Inflammatory macrophage treated with lipopolysaccharide for 1 hour (primary cell): ENCODE measurements around the gene UGT2A3.

Source experiments
- DNase-seq, 2 donors: peaks; one replicate each; pipeline ENCODE4 v3.0.0-alpha.2; 2020 to 2022

Gene UGT2A3

GRCh38 chr4:68909385-68909784 is 42.2 kb downstream of the UGT2A3 start:
- no peak for DNase-seq

GRCh38 chr4:68907788-68908700 is 43.6 kb downstream of the UGT2A3 start:
- no peak for DNase-seq

GRCh38 chr4:68907245-68907644 is 44.4 kb downstream of the UGT2A3 start:
- DNase-seq: no peak

- no peak for DNase-seq
Measured at GRCh38 chr4:68906780-68907137, 44.8 kb downstream of the UGT2A3 start.

GRCh38 chr4:68905939-68906779 is 45.4 kb downstream of the UGT2A3 start:
- DNase-seq: no peak

GRCh38 chr4:68905598-68905938 is 46.0 kb downstream of the UGT2A3 start:
- no peak for DNase-seq

- DNase-seq: no peak
Measured at GRCh38 chr4:68904786-68905185, 46.8 kb downstream of the UGT2A3 start.

- no peak for DNase-seq
Measured at GRCh38 chr4:68896749-68897148, 54.9 kb downstream of the UGT2A3 start.

GRCh38 chr4:68895561-68896198 is 55.9 kb downstream of the UGT2A3 start:
- no peak for DNase-seq

GRCh38 chr4:68892861-68893260 is 58.7 kb downstream of the UGT2A3 start:
- no peak for DNase-seq

GRCh38 chr4:68891678-68892077 is 59.9 kb downstream of the UGT2A3 start:
- DNase-seq: no peak

- no peak for DNase-seq
Measured at GRCh38 chr4:68885545-68885944, 66.1 kb downstream of the UGT2A3 start.

GRCh38 chr4:68883870-68884269 is 67.7 kb downstream of the UGT2A3 start:
- no peak for DNase-seq
